Measurements from ENCODE around the gene RPS19BP1.

Gene RPS19BP1

GRCh38 chr22:39494471-39495120, 38.0 kb downstream of the RPS19BP1 start:
- Histone ChIP-seq H3K9me3 (no peaks in the 10 kb centered on the region), H3K27ac (peak overlapping the region; percentile 54), H3K4me3 (ENCODE audit: low read depth in 1 of 2, low read length in 1 of 2) (no peak overlapping the region), H3K27me3 (no peaks in the 10 kb centered on the region), H3K4me1 (ENCODE audit: control insufficient read depth in 1 of 2, insufficient read depth in 1 of 2, low read depth in 1 of 2, low read length in 1 of 2) (peaks cover 5 to 20% of the 10 kb centered on the region in 2 experiments), H3K36me3 (no peaks in the 10 kb centered on the region)
- TF ChIP-seq, protein P1, sequence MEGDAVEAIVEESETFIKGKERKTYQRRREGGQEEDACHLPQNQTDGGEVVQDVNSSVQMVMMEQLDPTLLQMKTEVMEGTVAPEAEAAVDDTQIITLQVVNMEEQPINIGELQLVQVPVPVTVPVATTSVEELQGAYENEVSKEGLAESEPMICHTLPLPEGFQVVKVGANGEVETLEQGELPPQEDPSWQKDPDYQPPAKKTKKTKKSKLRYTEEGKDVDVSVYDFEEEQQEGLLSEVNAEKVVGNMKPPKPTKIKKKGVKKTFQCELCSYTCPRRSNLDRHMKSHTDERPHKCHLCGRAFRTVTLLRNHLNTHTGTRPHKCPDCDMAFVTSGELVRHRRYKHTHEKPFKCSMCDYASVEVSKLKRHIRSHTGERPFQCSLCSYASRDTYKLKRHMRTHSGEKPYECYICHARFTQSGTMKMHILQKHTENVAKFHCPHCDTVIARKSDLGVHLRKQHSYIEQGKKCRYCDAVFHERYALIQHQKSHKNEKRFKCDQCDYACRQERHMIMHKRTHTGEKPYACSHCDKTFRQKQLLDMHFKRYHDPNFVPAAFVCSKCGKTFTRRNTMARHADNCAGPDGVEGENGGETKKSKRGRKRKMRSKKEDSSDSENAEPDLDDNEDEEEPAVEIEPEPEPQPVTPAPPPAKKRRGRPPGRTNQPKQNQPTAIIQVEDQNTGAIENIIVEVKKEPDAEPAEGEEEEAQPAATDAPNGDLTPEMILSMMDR (IDR thresholded peaks at IDR 0.05) = no peak

DNA sequence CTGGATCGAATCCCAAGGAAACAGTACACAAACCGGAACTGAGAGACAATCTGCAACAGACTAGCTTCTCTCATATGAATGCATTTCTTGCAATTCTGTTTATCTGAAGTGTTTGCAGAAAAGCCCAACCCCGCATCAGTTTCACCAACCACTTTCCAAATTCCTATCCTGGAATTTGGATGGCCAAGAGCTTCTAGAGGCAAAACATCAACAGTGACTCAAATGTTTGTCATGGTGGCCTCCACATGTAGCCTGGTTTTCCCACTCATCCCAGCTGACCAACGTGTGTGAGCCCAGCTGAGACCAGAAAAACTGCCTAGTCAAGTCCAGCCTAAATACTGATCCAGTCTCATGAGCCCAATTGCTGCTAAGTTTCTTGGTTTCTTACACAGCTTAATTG, 38.8 kb downstream of the RPS19BP1 start:
- Histone ChIP-seq H3K27ac (no peak overlapping the region), H3K9me3 (no peaks in the 10 kb centered on the region), H3K4me1 (ENCODE audit: control insufficient read depth in 1 of 2, insufficient read depth in 1 of 2, low read depth in 1 of 2, low read length in 1 of 2) (peaks cover 7 to 26% of the 10 kb centered on the region in 2 experiments), H3K27me3 (no peaks in the 10 kb centered on the region), H3K4me3 (ENCODE audit: low read depth in 1 of 2, low read length in 1 of 2) (no peak overlapping the region), H3K36me3 (no peaks in the 10 kb centered on the region)
- TF ChIP-seq, protein P1 (IDR thresholded peaks at IDR 0.05) = no peak

- no peak overlapping the region for H3K4me3 ChIP-seq (ENCODE audit: low read depth in 1 of 2, low read length in 1 of 2)
- H3K9me3 ChIP-seq = no peaks in the 10 kb centered on the region
- H3K4me1 ChIP-seq (ENCODE audit: control insufficient read depth in 1 of 2, insufficient read depth in 1 of 2, low read depth in 1 of 2, low read length in 1 of 2) = peaks cover 7 to 26% of the 10 kb centered on the region in 2 experiments
- H3K36me3 ChIP-seq = no peaks in the 10 kb centered on the region
- H3K27ac ChIP-seq = no peak overlapping the region
- H3K27me3 ChIP-seq = no peaks in the 10 kb centered on the region
- TF ChIP-seq, protein P1 (IDR thresholded peaks at IDR 0.05) = no peak
These were observed 40.4 kb downstream of the RPS19BP1 start for GRCh38 chr22:39492186-39492585.

DNA sequence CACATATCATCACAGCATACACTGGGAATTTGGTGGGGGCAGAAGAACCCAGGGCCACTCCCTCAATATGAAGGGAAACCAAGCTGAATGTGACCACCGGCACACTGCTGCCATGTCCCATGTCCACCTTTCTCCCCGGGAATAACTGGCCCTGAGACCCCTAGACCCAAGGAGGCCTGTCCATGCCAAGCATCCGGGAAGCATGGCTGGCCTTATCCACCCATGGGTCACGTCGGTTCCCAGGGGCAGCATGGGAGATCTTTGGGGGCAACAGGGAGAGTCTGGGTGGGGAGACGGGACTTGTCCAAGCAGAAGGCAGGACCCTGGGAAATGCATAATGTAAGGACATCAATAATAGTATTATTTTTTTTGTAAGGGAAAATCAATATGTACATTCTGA, 40.9 kb downstream of the RPS19BP1 start:
- no peak overlapping the region for H3K27ac ChIP-seq
- H3K4me3 ChIP-seq (ENCODE audit: low read depth in 1 of 2, low read length in 1 of 2) = no peak overlapping the region
- H3K4me1 ChIP-seq (ENCODE audit: control insufficient read depth in 1 of 2, insufficient read depth in 1 of 2, low read depth in 1 of 2, low read length in 1 of 2) = peaks cover 7 to 26% of the 10 kb centered on the region in 2 experiments
- TF ChIP-seq, protein P1 (IDR thresholded peaks at IDR 0.05) = no peak
- no peaks in the 10 kb centered on the region for H3K36me3 ChIP-seq
- no peaks in the 10 kb centered on the region for H3K9me3 ChIP-seq
- H3K27me3 ChIP-seq = no peaks in the 10 kb centered on the region

GRCh38 chr22:39490966-39491680, 41.4 kb downstream of the RPS19BP1 start:
- Histone ChIP-seq H3K4me1 (ENCODE audit: control insufficient read depth in 1 of 2, insufficient read depth in 1 of 2, low read depth in 1 of 2, low read length in 1 of 2) (peaks cover 7 to 23% of the 10 kb centered on the region in 2 experiments), H3K27me3 (no peaks in the 10 kb centered on the region), H3K36me3 (no peaks in the 10 kb centered on the region), H3K9me3 (no peaks in the 10 kb centered on the region), H3K4me3 (ENCODE audit: low read depth in 1 of 2, low read length in 1 of 2) (no peak overlapping the region), H3K27ac (no peak overlapping the region)
- TF ChIP-seq, protein P1 (IDR thresholded peaks at IDR 0.05) = no peak
